HepG2 (cell line): Measurements from ENCODE around the gene MYH10. TPM values are rescaled to one million over a fixed set of nuclear protein-coding genes. Genes with fewer than 3 reads are reported as not detected.

ENCODE experiments used
- ATAC-seq: fragments of 200-7000 bp; cut with Tn5 transposase; 3 replicates; pipeline ENCODE4 v1.9.1; 2020; ENCODE audit warnings: mild to moderate bottlenecking, moderate library complexity
- BruUV-seq: library from RNA; stranded (reverse); fragments of 400-500 nt; replicated peaks from 2 replicates; lab custom pipeline; 2021; lab: Mats Ljungman, UMichigan
- CTCF ChIA-PET: fragments of 300-600 bp; formaldehyde crosslinking; extraction: SDS; loops from one replicate; lab custom pipeline; 2021; ENCODE audit warnings: low total read pairs, inconsistent platforms, low intra/inter-chr PET ratio; lab: Yijun Ruan, JAX
- POLR2A ChIA-PET: fragments of 350-600 bp; sonication (Branson Sonifier 250); formaldehyde crosslinking; loops from one replicate; lab custom pipeline; 2020; ENCODE audit warnings: antibody characterized with exemption, inconsistent platforms; lab: Yijun Ruan, JAX
- DNase-seq: peaks from one replicate; pipeline ENCODE4 v3.0.0-alpha.2; 2015; ENCODE audit warnings: low spot score
- FAIRE-seq: peaks from 3 replicates; lab custom pipeline; 2011; peaks lifted over from hg19 to GRCh38; lab: Jason Lieb, UNC
- H2AFZ ChIP-seq: one replicate; pipeline ENCODE4 v1.6.1; 2011; ENCODE audit warnings: low read length, inconsistent platforms
- H3K27ac ChIP-seq: fragments of 300-600 bp; 3 replicates; pipeline ENCODE4 v1.8.0; 2011; ENCODE audit warnings: mixed run types, mild to moderate bottlenecking, mixed read lengths, low read length, inconsistent platforms; ENCODE audit not compliant: insufficient read depth; ENCODE audit errors: extremely low read length
- H3K27me3 ChIP-seq, 2 experiments: fragments of 200-600 bp in 1 of 2; 2 replicates in 1 of 2; 3 replicates in 1 of 2; pipeline versions ENCODE4 v1.6.0 to v1.8.0; 2011; ENCODE audit warnings: low read length in 2 of 2, mild to moderate bottlenecking in 2 of 2, moderate library complexity in 2 of 2, inconsistent platforms in 1 of 2; ENCODE audit not compliant: insufficient read depth in 2 of 2, control insufficient read depth in 1 of 2
- H3K36me3 ChIP-seq, 2 experiments: fragments of 200-600 bp in 1 of 2; replicated peaks in 1 of 2; 2 replicates in 1 of 2; 3 replicates in 1 of 2; pipeline versions ENCODE4 v1.5.1 to v1.8.0; 2011; ENCODE audit warnings: low read length in 2 of 2, inconsistent platforms in 1 of 2; ENCODE audit not compliant: insufficient read depth in 2 of 2, control insufficient read depth in 1 of 2
- H3K4me1 ChIP-seq: 2 replicates; pipeline ENCODE4 v1.5.1; 2012; ENCODE audit warnings: low read length, inconsistent platforms; ENCODE audit not compliant: insufficient read depth
- H3K4me2 ChIP-seq: 2 replicates; pipeline ENCODE4 v1.6.0; 2011; ENCODE audit warnings: low read depth, low read length, inconsistent platforms
- H3K4me3 ChIP-seq, 3 experiments: fragments of 200-600 bp in 1 of 3; sonication (generic), shearing (Covaris generic) in 1 of 3; replicated peaks in 1 of 3; 2 replicates each; pipeline ENCODE4 v1.5.1; 2011 to 2016; ENCODE audit warnings: low read length in 3 of 3, inconsistent platforms in 2 of 3, low read depth in 2 of 3, mild to moderate bottlenecking in 2 of 3, control low read depth in 1 of 3, mixed read lengths in 1 of 3; ENCODE audit not compliant: insufficient read depth in 1 of 3
- H3K79me2 ChIP-seq: one replicate; pipeline ENCODE4 v1.6.1; 2011; ENCODE audit warnings: low read length, inconsistent platforms; ENCODE audit not compliant: insufficient read depth
- H3K9ac ChIP-seq: 2 replicates; pipeline ENCODE4 v1.6.0; 2011; ENCODE audit warnings: mild to moderate bottlenecking, low read depth, low read length, inconsistent platforms; ENCODE audit not compliant: insufficient read depth
- H3K9me3 ChIP-seq: 2 replicates; pipeline ENCODE4 v1.5.1; 2012; ENCODE audit warnings: mild to moderate bottlenecking, low read length
- H4K20me1 ChIP-seq: 2 replicates; pipeline ENCODE4 v1.6.0; 2011; ENCODE audit warnings: inconsistent platforms, mild to moderate bottlenecking, low read length, moderate library complexity; ENCODE audit not compliant: insufficient read depth
- FOXA3 ChIP-seq: IDR thresholded peaks from 2 replicates; pipeline ENCODE4 v1.6.1; 2016; ENCODE audit warnings: missing genetic modification reagents, missing compliant biosample characterization
- GPBP1L1 ChIP-seq: sonication (generic); formaldehyde crosslinking; IDR thresholded peaks from 2 replicates; pipeline ENCODE4 v1.5.0; 2020; ENCODE audit warnings: mild to moderate bottlenecking, missing genetic modification reagents
- GRHL1 ChIP-seq: sonication (generic); formaldehyde crosslinking; conservative IDR thresholded peaks from 2 replicates; pipeline ENCODE4 v1.8.0; 2022; ENCODE audit warnings: missing genetic modification reagents
- NAIF1 ChIP-seq: sonication (generic); formaldehyde crosslinking; IDR thresholded peaks from 2 replicates; pipeline ENCODE4 v1.5.0; 2020; ENCODE audit warnings: mild to moderate bottlenecking, missing genetic modification reagents, borderline replicate concordance
- SRSF4 ChIP-seq: fragments of 200-400 bp; formaldehyde crosslinking; IDR thresholded peaks from one replicate; pipeline ENCODE4 v1.6.1; 2018; ENCODE audit warnings: mild to moderate bottlenecking, low read depth, low read length, moderate library complexity; ENCODE audit not compliant: poor library complexity, severe bottlenecking
- TEAD3 ChIP-seq: optimal IDR thresholded peaks from 2 replicates; pipeline ENCODE3; 2016; ENCODE audit warnings: borderline replicate concordance
- ZBTB8A ChIP-seq: sonication (generic); formaldehyde crosslinking; IDR thresholded peaks from 2 replicates; pipeline ENCODE4 v1.4.0; 2020; ENCODE audit warnings: mild to moderate bottlenecking, low read depth, missing genetic modification reagents, borderline replicate concordance
- ZNF205 ChIP-seq: IDR thresholded peaks from 2 replicates; pipeline ENCODE4 v1.6.1; 2018; ENCODE audit warnings: missing biosample characterization, missing genetic modification reagents
- ZNF496 ChIP-seq: sonication (generic); formaldehyde crosslinking; IDR thresholded peaks from 2 replicates; pipeline ENCODE4 v1.8.1; 2023; ENCODE audit warnings: mild to moderate bottlenecking, moderate library complexity, missing genetic modification reagents; ENCODE audit not compliant: insufficient replicate concordance
- whole genome bisulfite sequencing: methylation state at CpG from one replicate; pipeline ENCODE4 v1.1.6; 2017; ENCODE audit warnings: low lambda C conversion rate; 5-methylcytosine and 5-hydroxymethylcytosine counted together
- in situ Hi-C: cut with HindIII; loops from 2 replicates; pipeline ENCODE4 v1.10.0; 2017; ENCODE audit warnings: low pct_unique_long_range_greater_than_20kb; ENCODE audit not compliant: extremely low pct_ligation_motif_present
- intact Hi-C: fragments of 100-400 bp; cut with micrococcal nuclease; formaldehyde crosslinking; loops from one replicate; pipeline ENCODE4 v1.10.0; 2022; ENCODE audit not compliant: unreplicated experiment
- polyA plus RNA-seq, 8 experiments: library from polyadenylated mRNA; depleted of rRNA in 3 of 8; stranded (reverse) in 7 of 8; unstranded in 1 of 8; fragments of >200 nt; fragmentation: Illumina TruSeq in 4 of 8; extraction: Trizol in 4 of 8; gene quantifications; 2 replicates each; pipeline versions ENCODE4 v1.2.1 to v1.2.3, GENCODE V29; 2011 to 2016; ENCODE audit warnings: low read depth in 4 of 8, missing spikeins in 1 of 8, mixed read lengths in 1 of 8; ENCODE audit not compliant: insufficient read depth in 1 of 8
- total RNA-seq, 5 experiments: library from RNA; depleted of rRNA; stranded (reverse); fragments of >200 nt; fragmentation: Illumina TruSeq; extraction: Trizol; gene quantifications; 2 replicates each; pipeline ENCODE4 v1.2.3, GENCODE V29; 2016; ENCODE audit warnings: low read depth in 1 of 5

Gene MYH10
- total and polyA plus RNA-seq, 2 of the 13 experiments (the other 11 are each of a cell fraction or from before 2014, with no cell fraction given), result 43.4 to 68.6 TPM

DNA sequence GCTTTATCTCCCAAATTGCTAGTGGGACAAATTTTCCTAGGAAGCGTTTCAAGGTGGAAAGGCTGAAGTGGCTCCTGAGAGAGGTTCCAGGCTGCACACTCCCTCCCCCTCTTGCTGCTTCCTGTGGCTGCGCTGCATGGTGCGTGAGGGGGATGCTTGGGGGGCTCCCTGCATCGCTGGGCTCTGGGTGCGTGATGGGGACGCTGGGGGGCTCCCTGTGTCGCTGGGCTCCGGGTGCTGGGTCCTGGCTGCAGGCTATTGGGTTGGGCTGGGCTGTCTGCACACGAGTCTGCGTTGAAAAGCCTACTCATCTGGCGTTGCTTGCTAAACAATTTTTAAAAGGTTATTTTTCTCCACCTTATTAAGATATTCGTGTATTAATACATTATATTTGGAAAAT lies 164.8 kb downstream of the MYH10 start:
- no peak overlapping the region for H3K4me3 ChIP-seq
- peak overlapping the region; percentile 48 for H3K27ac ChIP-seq
- BruUV-seq, result no TSS peak
- no peaks in the 10 kb centered on the region for H3K9me3 ChIP-seq
- H4K20me1 ChIP-seq, result peaks cover 37% of the 10 kb centered on the region
- H3K4me1 ChIP-seq, result peaks cover 40% of the 10 kb centered on the region
- H3K36me3 ChIP-seq, result peaks cover 40 to 85% of the 10 kb centered on the region in 2 experiments
- in situ Hi-C loops, result no loop called here
- FAIRE-seq (no peak), ATAC-seq (no peak), DNase-seq (no peak)
- intact Hi-C loops, result no loop called here
- no peak overlapping the region for H3K4me2 ChIP-seq
- H3K27me3 ChIP-seq, result no peaks in the 10 kb centered on the region
- no peak for TF ChIP-seq ZBTB8A
- no peak for TF ChIP-seq TEAD3 (CRISPR knock-in tag)
- TF ChIP-seq NAIF1 (CRISPR knock-in tag), result no peak
- no peak for TF ChIP-seq SRSF4
- TF ChIP-seq GPBP1L1 (CRISPR knock-in tag), result no peak
- no peak for TF ChIP-seq ZNF205 (CRISPR knock-in tag)
- TF ChIP-seq FOXA3 (CRISPR knock-in tag), result no peak
- TF ChIP-seq GRHL1, result no peak
- no peak for TF ChIP-seq ZNF496 (CRISPR knock-in tag)
- 96% methylated on average over 5 of the region's 12 CpGs for WGBS
- ChIA-PET POLR2A (interaction anchor here (1.2 kb wide), 1 partner anchor 30 kb away, joined by 5 read pairs; the partner anchor contains the start of gene NDEL1), CTCF (no interaction called here)
- no peak overlapping the region for H2AFZ ChIP-seq
- H3K9ac ChIP-seq, result no peak overlapping the region
- peaks cover 50% of the 10 kb centered on the region for H3K79me2 ChIP-seq
